Astrocyte (in vitro differentiated cells and primary cell): ENCODE measurements around the gene GNAS-AS1. TPM values are rescaled to one million over a fixed set of nuclear protein-coding genes. Genes with fewer than 3 reads are reported as not detected.
A peak's percentile ranks its signal among the peaks of the same experiment; 100 is the strongest.

ENCODE experiments used
- DNase-seq: peaks from one replicate; pipeline ENCODE4 v3.0.0-alpha.2; 2010; ENCODE audit warnings: low read depth
- FAIRE-seq: peaks from 2 replicates; lab custom pipeline; 2011; peaks lifted over from hg19 to GRCh38; lab: Jason Lieb, UNC
- H2AFZ ChIP-seq: 2 replicates; pipeline ENCODE4 v1.6.0; 2012; ENCODE audit warnings: low read depth, low read length, inconsistent platforms
- H3K27ac ChIP-seq: 2 replicates; pipeline ENCODE4 v1.5.1; 2011; ENCODE audit warnings: low read depth, low read length, inconsistent platforms
- H3K27me3 ChIP-seq: 2 replicates; pipeline ENCODE4 v1.6.0; 2011; ENCODE audit warnings: low read length, inconsistent platforms; ENCODE audit not compliant: insufficient read depth
- H3K36me3 ChIP-seq: 2 replicates; pipeline ENCODE4 v1.5.1; 2011; ENCODE audit warnings: low read length, inconsistent platforms; ENCODE audit not compliant: insufficient read depth
- H3K4me1 ChIP-seq: 2 replicates; pipeline ENCODE4 v1.5.1; 2011; ENCODE audit warnings: low read length, inconsistent platforms; ENCODE audit not compliant: insufficient read depth
- H3K4me2 ChIP-seq: 2 replicates; pipeline ENCODE4 v1.6.0; 2012; ENCODE audit warnings: low read length, inconsistent platforms
- H3K4me3 ChIP-seq: 2 replicates; pipeline ENCODE4 v1.5.1; 2011; ENCODE audit warnings: low read depth, mild to moderate bottlenecking, low read length, inconsistent platforms; ENCODE audit not compliant: insufficient read depth
- H3K79me2 ChIP-seq: 2 replicates; pipeline ENCODE4 v1.6.0; 2012; ENCODE audit warnings: mild to moderate bottlenecking, low read length, inconsistent platforms; ENCODE audit not compliant: insufficient read depth
- H3K9ac ChIP-seq: 2 replicates; pipeline ENCODE4 v1.6.0; 2012; ENCODE audit warnings: mild to moderate bottlenecking, low read length, inconsistent platforms
- H3K9me3 ChIP-seq: 2 replicates; pipeline ENCODE4 v1.5.1; 2012; ENCODE audit warnings: low read depth, mild to moderate bottlenecking, low read length, inconsistent platforms; ENCODE audit not compliant: insufficient read depth
- H4K20me1 ChIP-seq: 2 replicates; pipeline ENCODE4 v1.6.0; 2012; ENCODE audit warnings: low read length, inconsistent platforms; ENCODE audit not compliant: insufficient read depth
- H3K27ac Mint-ChIP-seq: one replicate; pipeline ENCODE4 v1.8.0; 2021; ENCODE audit warnings: mild to moderate bottlenecking, mixed read lengths; ENCODE audit not compliant: unreplicated experiment
- H3K27me3 Mint-ChIP-seq: one replicate; pipeline ENCODE4 v1.8.0; 2021; ENCODE audit warnings: low read depth, mixed read lengths; ENCODE audit not compliant: unreplicated experiment
- H3K36me3 Mint-ChIP-seq: one replicate; pipeline ENCODE4 v1.8.0; 2021; ENCODE audit warnings: low read depth, mixed read lengths; ENCODE audit not compliant: unreplicated experiment
- H3K4me1 Mint-ChIP-seq: one replicate; pipeline ENCODE4 v1.8.0; 2021; ENCODE audit warnings: low read depth, mixed read lengths; ENCODE audit not compliant: unreplicated experiment
- H3K4me3 Mint-ChIP-seq: one replicate; pipeline ENCODE4 v1.8.0; 2021; ENCODE audit warnings: mild to moderate bottlenecking, moderate library complexity, mixed read lengths; ENCODE audit not compliant: unreplicated experiment
- H3K9me3 Mint-ChIP-seq: one replicate; pipeline ENCODE4 v1.8.0; 2021; ENCODE audit warnings: mild to moderate bottlenecking, mixed read lengths; ENCODE audit not compliant: unreplicated experiment
- CTCF ChIP-seq: IDR thresholded peaks from 2 replicates; pipeline ENCODE4 v1.5.1; 2011; ENCODE audit warnings: low read depth, mild to moderate bottlenecking, inconsistent platforms, low read length, moderate library complexity; ENCODE audit not compliant: insufficient read depth
- EZH2 ChIP-seq: IDR thresholded peaks from 2 replicates; pipeline ENCODE4 v1.6.1; 2012; ENCODE audit warnings: mild to moderate bottlenecking, low read length, inconsistent platforms; ENCODE audit not compliant: insufficient read depth
- total RNA-seq: library from RNA; stranded (reverse); gene quantifications from 2 replicates; pipeline ENCODE4 v1.2.1, GENCODE V29; 2021

GNAS-AS1 gene
- total RNA-seq, 1 donor from 2014 or later: 3.8 TPM

DNA sequence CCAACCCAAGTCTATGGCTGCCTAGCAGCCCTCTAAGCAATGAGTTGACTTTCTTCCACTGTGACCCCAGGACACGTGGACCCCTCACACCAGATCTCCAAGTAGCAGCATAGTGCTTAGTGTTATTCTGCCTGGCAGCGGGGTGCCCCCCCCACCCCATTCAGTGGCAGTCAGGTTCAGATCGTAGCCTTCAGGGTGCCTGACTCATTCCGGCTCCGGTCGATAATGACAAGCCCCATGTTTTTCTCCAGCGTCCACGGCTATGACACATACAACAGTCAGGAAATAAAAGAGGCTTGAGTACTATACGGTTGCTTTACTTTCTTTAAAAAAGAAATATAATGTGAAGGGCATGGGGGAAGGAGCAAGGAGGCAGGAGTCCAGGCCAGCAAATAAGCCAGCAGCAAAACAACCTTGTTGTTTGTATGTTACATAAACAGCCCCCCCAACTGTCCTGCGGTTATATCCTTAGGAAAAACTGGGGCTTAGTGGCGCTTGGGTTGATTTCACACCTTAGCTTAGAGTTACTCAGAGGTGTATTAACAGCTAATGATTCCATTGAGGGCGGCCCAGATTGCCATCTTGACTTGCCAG lies 24.9 kb upstream of the GNAS-AS1 start:
- H3K27me3 ChIP-seq: no peaks in the 10 kb centered on the region
- no peaks in the 10 kb centered on the region for H4K20me1 ChIP-seq
- no peak overlapping the region for H3K27ac ChIP-seq
- H3K9me3 ChIP-seq: no peaks in the 10 kb centered on the region
- H3K4me2 ChIP-seq: peak overlapping the region; percentile 71
- TF ChIP-seq CTCF: no peak
- H2AFZ ChIP-seq: no peak overlapping the region
- no peak overlapping the region for H3K4me3 ChIP-seq
- peak overlapping the region; percentile 11 for H3K4me3 Mint-ChIP-seq
- H3K36me3 ChIP-seq: no peaks in the 10 kb centered on the region
- H3K9ac ChIP-seq: peak overlapping the region; percentile 16
- DNase-seq: peak; percentile 56
- H3K27ac Mint-ChIP-seq: no peak overlapping the region
- peaks cover 10% of the 10 kb centered on the region for H3K4me1 Mint-ChIP-seq
- H3K36me3 Mint-ChIP-seq: no peaks in the 10 kb centered on the region
- no peak for FAIRE-seq
- peaks cover 12% of the 10 kb centered on the region for H3K4me1 ChIP-seq
- no peaks in the 10 kb centered on the region for H3K79me2 ChIP-seq
- H3K9me3 Mint-ChIP-seq: no peaks in the 10 kb centered on the region
- no peaks in the 10 kb centered on the region for H3K27me3 Mint-ChIP-seq

- Histone ChIP-seq H3K27ac (no peak overlapping the region), H3K36me3 (no peaks in the 10 kb centered on the region), H3K9ac (no peak overlapping the region), H4K20me1 (no peaks in the 10 kb centered on the region), H2AFZ (no peak overlapping the region), H3K4me2 (peak overlapping the region; percentile 71), H3K4me3 (no peak overlapping the region), H3K9me3 (no peaks in the 10 kb centered on the region), H3K79me2 (no peaks in the 10 kb centered on the region), H3K4me1 (peaks cover 12% of the 10 kb centered on the region), H3K27me3 (no peaks in the 10 kb centered on the region)
- H3K27ac Mint-ChIP-seq: no peak overlapping the region
- no peak overlapping the region for H3K4me3 Mint-ChIP-seq
- H3K4me1 Mint-ChIP-seq: peaks cover 10% of the 10 kb centered on the region
- no peaks in the 10 kb centered on the region for H3K36me3 Mint-ChIP-seq
- TF ChIP-seq CTCF (no peak), EZH2 (no peak)
- no peaks in the 10 kb centered on the region for H3K27me3 Mint-ChIP-seq
- DNase-seq: no peak
- no peaks in the 10 kb centered on the region for H3K9me3 Mint-ChIP-seq
- FAIRE-seq: no peak
Measured at GRCh38 chr20:58875111-58875510, 24.4 kb upstream of the GNAS-AS1 start.

GRCh38 chr20:58874469-58874868 lies 23.8 kb upstream of the GNAS-AS1 start:
- Histone ChIP-seq H3K36me3 (no peaks in the 10 kb centered on the region), H2AFZ (no peak overlapping the region), H3K9ac (no peak overlapping the region), H3K27ac (no peak overlapping the region), H3K4me2 (no peak overlapping the region), H4K20me1 (no peaks in the 10 kb centered on the region), H3K4me1 (peaks cover 12% of the 10 kb centered on the region), H3K4me3 (no peak overlapping the region), H3K9me3 (no peaks in the 10 kb centered on the region), H3K79me2 (no peaks in the 10 kb centered on the region), H3K27me3 (no peaks in the 10 kb centered on the region)
- H3K4me3 Mint-ChIP-seq: no peak overlapping the region
- H3K9me3 Mint-ChIP-seq: no peaks in the 10 kb centered on the region
- TF ChIP-seq CTCF (no peak), EZH2 (no peak)
- H3K27ac Mint-ChIP-seq: no peak overlapping the region
- peaks cover 10% of the 10 kb centered on the region for H3K4me1 Mint-ChIP-seq
- DNase-seq (no peak), FAIRE-seq (no peak)
- no peaks in the 10 kb centered on the region for H3K36me3 Mint-ChIP-seq
- H3K27me3 Mint-ChIP-seq: no peaks in the 10 kb centered on the region
